HG02884 (cell line): ENCODE results near the gene MPRIP.

Experiments used
- ATAC-seq: cut with Tn5 transposase; IDR thresholded peaks from one replicate; pipeline ENCODE4 v1.9.1; 2021; ENCODE audit warnings: mild to moderate bottlenecking, moderate library complexity; ENCODE audit not compliant: unreplicated experiment

MPRIP gene

GRCh38 chr17:17203173-17203730, 161.0 kb downstream of the MPRIP start:
- ATAC-seq: no peak

GRCh38 chr17:17204041-17204591, 161.9 kb downstream of the MPRIP start:
- no peak for ATAC-seq

GRCh38 chr17:17204635-17205231, 162.5 kb downstream of the MPRIP start:
- no peak for ATAC-seq

GRCh38 chr17:17205368-17206123, 163.3 kb downstream of the MPRIP start:
- peak; percentile 27 for ATAC-seq

GRCh38 chr17:17206124-17206912, 164.1 kb downstream of the MPRIP start, which contains the start of gene PLD6:
TSS of gene PLD6 (minus strand) at chr17:17206333. CDS start at chr17:17206286, 47 bp downstream.
- peak; percentile 41 for ATAC-seq

- ATAC-seq: no peak
Measured at GRCh38 chr17:17206913-17207335, 164.7 kb downstream of the MPRIP start.

- ATAC-seq: no peak
Measured at GRCh38 chr17:17207998-17208397, 165.7 kb downstream of the MPRIP start.

- no peak for ATAC-seq
Measured at GRCh38 chr17:17213775-17214174, 171.5 kb downstream of the MPRIP start.

GRCh38 chr17:17214646-17215436, 172.6 kb downstream of the MPRIP start:
- no peak for ATAC-seq

- ATAC-seq: no peak
Measured at GRCh38 chr17:17215575-17215974, 173.3 kb downstream of the MPRIP start.

GRCh38 chr17:17216236-17216635, 174.0 kb downstream of the MPRIP start:
- no peak for ATAC-seq

GRCh38 chr17:17216776-17217175, 174.5 kb downstream of the MPRIP start:
- ATAC-seq: no peak

- no peak for ATAC-seq
Measured at GRCh38 chr17:17217995-17218394, 175.7 kb downstream of the MPRIP start.

GRCh38 chr17:17220529-17220928, 178.3 kb downstream of the MPRIP start:
- ATAC-seq: no peak

- ATAC-seq: no peak
Measured at GRCh38 chr17:17221329-17221728, 179.1 kb downstream of the MPRIP start.

- no peak for ATAC-seq
Measured at GRCh38 chr17:17223736-17224135, 181.5 kb downstream of the MPRIP start.

GRCh38 chr17:17224137-17224536, 181.9 kb downstream of the MPRIP start:
- no peak for ATAC-seq

GRCh38 chr17:17225901-17226300, 183.6 kb downstream of the MPRIP start:
- ATAC-seq: no peak

GRCh38 chr17:17226451-17227265, 184.4 kb downstream of the MPRIP start:
- no peak for ATAC-seq
